Glutamatergic neuron (in vitro differentiated cells): ENCODE data around the gene TAL1. TPM values are rescaled to one million over a fixed set of nuclear protein-coding genes. Genes with fewer than 3 reads are reported as not detected.
A peak's percentile ranks its signal among the peaks of the same experiment; 100 is the strongest.

Experiments used
- DNase-seq: peaks from one replicate; pipeline ENCODE4 v3.0.0; 2022
- H3K27ac Mint-ChIP-seq: one replicate; pipeline ENCODE4 v1.8.0; 2020; ENCODE audit warnings: mild to moderate bottlenecking, mixed read lengths, inconsistent platforms; ENCODE audit not compliant: unreplicated experiment
- H3K27me3 Mint-ChIP-seq: one replicate; pipeline ENCODE4 v1.8.0; 2020; ENCODE audit warnings: mild to moderate bottlenecking, moderate library complexity, mixed read lengths, inconsistent platforms; ENCODE audit not compliant: unreplicated experiment
- H3K36me3 Mint-ChIP-seq: one replicate; pipeline ENCODE4 v1.8.0; 2020; ENCODE audit warnings: mild to moderate bottlenecking, mixed read lengths, inconsistent platforms; ENCODE audit not compliant: unreplicated experiment
- H3K4me1 Mint-ChIP-seq: one replicate; pipeline ENCODE4 v1.8.0; 2020; ENCODE audit warnings: mild to moderate bottlenecking, low read depth, mixed read lengths, inconsistent platforms; ENCODE audit not compliant: unreplicated experiment
- H3K4me3 Mint-ChIP-seq: one replicate; pipeline ENCODE4 v1.8.0; 2020; ENCODE audit warnings: mild to moderate bottlenecking, mixed read lengths, inconsistent platforms; ENCODE audit not compliant: unreplicated experiment
- H3K9me3 Mint-ChIP-seq: one replicate; pipeline ENCODE4 v1.8.0; 2020; ENCODE audit warnings: mild to moderate bottlenecking, moderate library complexity, mixed read lengths, inconsistent platforms; ENCODE audit not compliant: unreplicated experiment
- total RNA-seq: library from RNA; stranded (reverse); fragmentation: NEBNext Ultra II Directional; extraction: Animal tissue kit (Norgen Biotek cat#: 25700); gene quantifications from one replicate; pipeline ENCODE4 v1.2.1, GENCODE V29; 2021; ENCODE audit not compliant: unreplicated experiment
- TF ChIP-seq, protein P1 (sequence below): fragments of 200-600 bp; sonication (generic); IDR thresholded peaks from one replicate; pipeline ENCODE4 v1.5.0; 2021; ENCODE audit not compliant: partially characterized antibody, unreplicated experiment

Gene TAL1
- total RNA-seq, 1 donor from 2014 or later: 2.1 TPM

DNA sequence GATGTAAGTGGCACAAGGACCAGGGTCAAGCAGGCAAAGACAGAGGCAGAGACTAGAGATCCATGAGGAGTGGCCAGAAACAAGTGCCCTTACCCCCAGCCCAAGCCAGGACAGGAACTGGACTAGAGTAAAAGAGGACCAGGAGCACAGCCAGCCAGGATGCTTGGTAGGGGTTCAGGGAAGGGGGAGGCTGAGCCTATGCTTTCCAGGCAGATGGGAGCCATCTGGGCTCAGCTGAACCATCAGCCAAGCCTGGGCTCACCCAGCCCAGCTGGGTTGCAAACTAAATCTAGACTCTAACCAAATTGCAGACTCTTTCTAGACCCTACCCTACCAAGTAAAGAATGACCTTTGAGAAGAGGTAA, 57.4 kb downstream of the TAL1 start:
- Mint-ChIP-seq H3K4me1 (peaks cover 15% of the 10 kb centered on the region), H3K9me3 (peaks cover 3% of the 10 kb centered on the region), H3K27ac (peak overlapping the region; percentile 25), H3K36me3 (no peaks in the 10 kb centered on the region), H3K4me3 (peak overlapping the region; percentile 47), H3K27me3 (peaks cover 5% of the 10 kb centered on the region)
- TF ChIP-seq, protein P1, sequence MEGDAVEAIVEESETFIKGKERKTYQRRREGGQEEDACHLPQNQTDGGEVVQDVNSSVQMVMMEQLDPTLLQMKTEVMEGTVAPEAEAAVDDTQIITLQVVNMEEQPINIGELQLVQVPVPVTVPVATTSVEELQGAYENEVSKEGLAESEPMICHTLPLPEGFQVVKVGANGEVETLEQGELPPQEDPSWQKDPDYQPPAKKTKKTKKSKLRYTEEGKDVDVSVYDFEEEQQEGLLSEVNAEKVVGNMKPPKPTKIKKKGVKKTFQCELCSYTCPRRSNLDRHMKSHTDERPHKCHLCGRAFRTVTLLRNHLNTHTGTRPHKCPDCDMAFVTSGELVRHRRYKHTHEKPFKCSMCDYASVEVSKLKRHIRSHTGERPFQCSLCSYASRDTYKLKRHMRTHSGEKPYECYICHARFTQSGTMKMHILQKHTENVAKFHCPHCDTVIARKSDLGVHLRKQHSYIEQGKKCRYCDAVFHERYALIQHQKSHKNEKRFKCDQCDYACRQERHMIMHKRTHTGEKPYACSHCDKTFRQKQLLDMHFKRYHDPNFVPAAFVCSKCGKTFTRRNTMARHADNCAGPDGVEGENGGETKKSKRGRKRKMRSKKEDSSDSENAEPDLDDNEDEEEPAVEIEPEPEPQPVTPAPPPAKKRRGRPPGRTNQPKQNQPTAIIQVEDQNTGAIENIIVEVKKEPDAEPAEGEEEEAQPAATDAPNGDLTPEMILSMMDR: no peak
- DNase-seq: no peak

DNA sequence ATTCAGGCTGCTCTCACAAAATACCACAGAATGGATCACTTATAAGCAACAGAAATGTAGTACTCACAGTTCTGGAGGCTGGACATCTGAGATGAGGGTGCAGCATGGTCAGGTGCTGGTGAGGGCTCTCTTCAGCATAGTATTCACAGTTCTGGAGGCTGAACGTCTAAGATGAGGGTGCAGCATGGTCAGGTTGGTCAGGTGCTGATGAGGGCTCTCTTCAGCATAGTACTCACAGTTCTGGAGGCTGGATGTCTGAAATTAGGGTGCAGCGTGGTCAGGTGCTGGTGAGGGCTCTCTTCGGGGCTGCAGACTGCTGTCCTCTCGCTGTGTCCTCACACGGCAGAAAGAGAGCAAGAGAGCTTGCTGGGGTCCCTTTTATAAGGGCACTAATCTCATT, 59.2 kb downstream of the TAL1 start:
- Mint-ChIP-seq H3K27ac (no peak overlapping the region), H3K9me3 (peaks cover 2% of the 10 kb centered on the region), H3K4me3 (no peak overlapping the region), H3K27me3 (peaks cover 2% of the 10 kb centered on the region), H3K4me1 (peaks cover 8% of the 10 kb centered on the region), H3K36me3 (no peaks in the 10 kb centered on the region)
- TF ChIP-seq, protein P1: no peak
- no peak for DNase-seq

Other genes starting within 250 kb of the TAL1 start
- 0.81 TPM for gene CYP4X1, start 208.6 kb downstream of the TAL1 start, total RNA-seq
- not detected for gene CYP4Z1, start 165.0 kb downstream of the TAL1 start, total RNA-seq
- 0.17 TPM for gene CYP4A22, start 94.8 kb downstream of the TAL1 start, total RNA-seq
- gene PDZK1IP1, start 42.2 kb downstream of the TAL1 start, total RNA-seq: not detected
- 5.4 TPM for gene STIL, start 81.9 kb upstream of the TAL1 start, total RNA-seq
- 60.4 TPM for gene CMPK1, start 101.6 kb upstream of the TAL1 start, total RNA-seq
- not detected for gene FOXE3, start 184.1 kb upstream of the TAL1 start, total RNA-seq
- gene FOXD2, start 205.8 kb upstream of the TAL1 start, total RNA-seq: not detected